Measurements from ENCODE around the gene PTGS2. TPM values are rescaled to one million over a fixed set of nuclear protein-coding genes. Genes with fewer than 3 reads are reported as not detected.

The PTGS2 gene
- total and polyA plus RNA-seq, 7 donors = 0.03 to 0.53 (median 0.13) TPM

- TF ChIP-seq CTCF (IDR thresholded peaks at IDR 0.05) = no peak
- ATAC-seq (no peak), DNase-seq (no peak)
- H3K27me3 ChIP-seq (ENCODE audit: insufficient read depth in 3 of 3, low read length in 2 of 3) = no peaks in the 10 kb centered on the region
- no peaks in the 10 kb centered on the region for H3K4me1 ChIP-seq
- no peaks in the 10 kb centered on the region for H3K36me3 ChIP-seq (ENCODE audit: insufficient read depth in 1 of 2, low read depth in 1 of 2)
- H3K9me3 ChIP-seq = no peaks in the 10 kb centered on the region
- H3K4me3 ChIP-seq = no peak overlapping the region
- H3K27ac ChIP-seq = no peak overlapping the region
- intact Hi-C loops (cut with DNase I) = no loop called here
These were observed 20.3 kb downstream of the PTGS2 start for GRCh38 chr1:186659890-186660341.

GRCh38 chr1:186658999-186659398 lies 21.2 kb downstream of the PTGS2 start:
- Histone ChIP-seq H3K27me3 (ENCODE audit: insufficient read depth in 3 of 3, low read length in 2 of 3) (no peaks in the 10 kb centered on the region), H3K36me3 (ENCODE audit: insufficient read depth in 1 of 2, low read depth in 1 of 2) (no peaks in the 10 kb centered on the region), H3K27ac (no peak overlapping the region), H3K4me3 (no peak overlapping the region), H3K9me3 (no peaks in the 10 kb centered on the region), H3K4me1 (no peaks in the 10 kb centered on the region)
- intact Hi-C loops (cut with DNase I) = no loop called here
- no peak for TF ChIP-seq CTCF (IDR thresholded peaks at IDR 0.05)
- ATAC-seq (no peak), DNase-seq (no peak)

GRCh38 chr1:186657481-186657880 lies 22.7 kb downstream of the PTGS2 start:
- intact Hi-C loops (cut with DNase I) = no loop called here
- ATAC-seq (no peak), DNase-seq (no peak)
- TF ChIP-seq CTCF (IDR thresholded peaks at IDR 0.05) = no peak
- Histone ChIP-seq H3K9me3 (no peaks in the 10 kb centered on the region), H3K4me3 (no peak overlapping the region), H3K4me1 (no peaks in the 10 kb centered on the region), H3K27me3 (ENCODE audit: insufficient read depth in 3 of 3, low read length in 2 of 3) (no peaks in the 10 kb centered on the region), H3K27ac (no peak overlapping the region), H3K36me3 (ENCODE audit: insufficient read depth in 1 of 2, low read depth in 1 of 2) (no peaks in the 10 kb centered on the region)
- WGBS, 3 donors = 79 to 83% (median 82%) methylated on average over 2 of the region's 2 CpGs

GRCh38 chr1:186655876-186656275 lies 24.3 kb downstream of the PTGS2 start:
- H3K4me3 ChIP-seq = no peak overlapping the region
- TF ChIP-seq CTCF (IDR thresholded peaks at IDR 0.05) = no peak
- H3K27ac ChIP-seq = no peak overlapping the region
- no peaks in the 10 kb centered on the region for H3K4me1 ChIP-seq
- DNase-seq (no peak), ATAC-seq (no peak)
- intact Hi-C loops (cut with DNase I) = no loop called here
- H3K9me3 ChIP-seq = no peaks in the 10 kb centered on the region
- WGBS, 3 donors = 71 to 74% (median 73%) methylated on average over 3 of the region's 3 CpGs
- H3K36me3 ChIP-seq (ENCODE audit: insufficient read depth in 1 of 2, low read depth in 1 of 2) = no peaks in the 10 kb centered on the region
- H3K27me3 ChIP-seq (ENCODE audit: insufficient read depth in 3 of 3, low read length in 2 of 3) = no peaks in the 10 kb centered on the region

GRCh38 chr1:186654741-186655140 lies 25.5 kb downstream of the PTGS2 start:
- Histone ChIP-seq H3K27me3 (ENCODE audit: insufficient read depth in 3 of 3, low read length in 2 of 3) (no peaks in the 10 kb centered on the region), H3K9me3 (no peaks in the 10 kb centered on the region), H3K4me1 (no peaks in the 10 kb centered on the region), H3K27ac (no peak overlapping the region), H3K4me3 (no peak overlapping the region), H3K36me3 (ENCODE audit: insufficient read depth in 1 of 2, low read depth in 1 of 2) (no peaks in the 10 kb centered on the region)
- ATAC-seq (no peak), DNase-seq (no peak)
- intact Hi-C loops (cut with DNase I) = no loop called here
- TF ChIP-seq CTCF (IDR thresholded peaks at IDR 0.05) = no peak
- WGBS, 3 donors = 85 to 95% (median 86%) methylated on average over 3 of the region's 3 CpGs

Measured in psoas muscle (tissue), 8 donors.